ENCODE data around the gene ID4.

DNA sequence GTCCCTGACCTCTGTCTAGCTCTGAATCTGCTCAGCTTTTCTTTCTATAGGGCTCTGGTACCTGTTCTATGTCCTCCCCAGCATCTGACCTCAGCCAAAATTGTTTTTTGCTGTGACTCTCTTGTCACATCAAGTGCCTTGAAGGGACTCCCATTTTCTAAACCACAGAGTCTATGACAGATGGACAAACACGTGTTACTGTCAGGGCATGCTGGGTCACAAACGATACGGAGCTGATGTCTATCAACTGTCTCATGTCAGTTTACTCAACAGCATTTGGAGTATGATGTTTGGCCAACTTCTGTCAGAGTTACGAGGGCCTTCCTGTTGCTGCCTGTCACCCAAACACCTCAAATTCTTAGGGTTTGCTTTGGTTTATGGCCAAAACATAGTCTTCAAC is 20.5 kb downstream of the ID4 start:
- TF ChIP-seq EZH2 (IDR thresholded peaks at IDR 0.05; ENCODE audit: borderline replicate concordance, low read length): no peak
- no peak for TF ChIP-seq CTCF (conservative IDR thresholded peaks at IDR 0.05 in 1 of 2, IDR thresholded peaks at IDR 0.05 in 1 of 2; ENCODE audit: extremely low read depth in 1 of 2, insufficient read depth in 1 of 2, low read depth in 1 of 2, low read length in 2 of 2)

Data from mammary epithelial cell (primary cell).